ENCODE data around the gene FOXL1. TPM values are rescaled to one million over a fixed set of nuclear protein-coding genes. Genes with fewer than 3 reads are reported as not detected.

The FOXL1 gene
- polyA plus RNA-seq, 2 of the 4 experiments (the other 2 are of a cell fraction) = 0.48 to 0.70 TPM

- FAIRE-seq (no peak), ATAC-seq (no peak), DNase-seq (ENCODE audit: low read depth in 1 of 2, low spot score in 1 of 2) (no peak)
- Histone ChIP-seq H3K4me2 (no peak overlapping the region), H3K4me3 (no peak overlapping the region), H3K4me1 (peaks cover 11% of the 10 kb centered on the region; the same call in 1 of the 3 replicates), H3K9me3 (no peaks in the 10 kb centered on the region), H3K27ac (no peak overlapping the region)
- POLR2A ChIA-PET = no interaction called here
- 88% methylated on average over 12 of the region's 13 CpGs for WGBS (ENCODE audit: missing lambda C conversion rate)
- CTCF ChIA-PET = interaction anchor here (0.7 to 2.0 kb wide), 5 partner anchors 9 to 89 kb away, joined by 3 to 6 read pairs (median 3); no protein-coding TSS in a partner anchor
- TF ChIP-seq JUN (IDR thresholded peaks at IDR 0.05) = no peak
- no peak for TF ChIP-seq ZSCAN20 (CRISPR knock-in tag; IDR thresholded peaks at IDR 0.05)
- TF ChIP-seq HMGXB4 (CRISPR knock-in tag; IDR thresholded peaks at IDR 0.05; ENCODE audit: borderline replicate concordance) = no peak
- no peak for TF ChIP-seq SMC3 (IDR thresholded peaks at IDR 0.05)
These were observed 52.1 kb downstream of the FOXL1 start for GRCh38 chr16:86630471-86630870.

- ATAC-seq = peak; percentile 17 to 38; a peak in 2 of 6 replicates
- CTCF ChIA-PET = interaction anchor here (2.0 kb wide), 1 partner anchor 67 kb away, joined by 6 read pairs; no protein-coding TSS in a partner anchor
- Histone ChIP-seq H3K27ac (0 out of 6 replicates have a peak overlapping the region, but pooled peaks of 1 of the 2 experiments have one; percentile 10), H3K9me3 (no peaks in the 10 kb centered on the region), H3K4me1 (peaks cover 11% of the 10 kb centered on the region; the same call in 1 of the 3 replicates), H3K4me2 (0 out of 3 replicates have a peak overlapping the region, but pooled peaks have one; percentile 9), H3K4me3 (no peak overlapping the region)
- peak; percentile 24 for DNase-seq (ENCODE audit: low read depth in 1 of 2, low spot score in 1 of 2)
- POLR2A ChIA-PET = no interaction called here
- FAIRE-seq = no peak
- no peak for TF ChIP-seq PBX3 (IDR thresholded peaks at IDR 0.05)
- TF ChIP-seq HMGXB4 (CRISPR knock-in tag; IDR thresholded peaks at IDR 0.05; ENCODE audit: borderline replicate concordance) = no peak
- no peak for TF ChIP-seq HOXA7 (CRISPR knock-in tag; IDR thresholded peaks at IDR 0.05)
- no peak for TF ChIP-seq RNF2 (IDR thresholded peaks at IDR 0.05; ENCODE audit: borderline replicate concordance, low read depth)
- no peak for TF ChIP-seq TP53 (CRISPR knock-in tag; IDR thresholded peaks at IDR 0.05)
- TF ChIP-seq RAD21 (conservative IDR thresholded peaks at IDR 0.05 in 1 of 2, IDR thresholded peaks at IDR 0.05 in 1 of 2) = no peak
- no peak for TF ChIP-seq TFCP2L1 (CRISPR knock-in tag; IDR thresholded peaks at IDR 0.05)
- no peak for TF ChIP-seq RFX5 (IDR thresholded peaks at IDR 0.05)
- no peak for TF ChIP-seq HOXB5 (CRISPR knock-in tag; IDR thresholded peaks at IDR 0.05)
- no peak for TF ChIP-seq FOXS1 (CRISPR knock-in tag; IDR thresholded peaks at IDR 0.05)
- TF ChIP-seq FOSB (CRISPR knock-in tag; IDR thresholded peaks at IDR 0.05) = no peak
- TF ChIP-seq POLR2AphosphoS2 (conservative IDR thresholded peaks at IDR 0.05; ENCODE audit: low read length) = no peak
- no peak for TF ChIP-seq HOXB13 (CRISPR knock-in tag; IDR thresholded peaks at IDR 0.05; ENCODE audit: low read depth)
- TF ChIP-seq SMC3 (IDR thresholded peaks at IDR 0.05) = no peak
- no peak for TF ChIP-seq CEBPB (IDR thresholded peaks at IDR 0.05)
- no peak for TF ChIP-seq ZC3H11A (IDR thresholded peaks at IDR 0.05)
- TF ChIP-seq CHD2 (IDR thresholded peaks at IDR 0.05; ENCODE audit: low read length, partially characterized antibody) = no peak
- TF ChIP-seq HDAC2 (IDR thresholded peaks at IDR 0.05) = no peak
- TF ChIP-seq CHD4 (IDR thresholded peaks at IDR 0.05; ENCODE audit: borderline replicate concordance) = no peak
- WGBS (ENCODE audit: missing lambda C conversion rate) = 39% methylated on average over 9 of the region's 9 CpGs
These were observed 53.1 kb downstream of the FOXL1 start for GRCh38 chr16:86631444-86631843.

Other genes with a start within 250 kb of the FOXL1 start
- gene FOXF1, start 68.0 kb upstream of the FOXL1 start, polyA plus RNA-seq (2011; rRNA removed) = not detected in 2 replicates
- gene FOXF1, start 68.0 kb upstream of the FOXL1 start, polyA plus RNA-seq (2017; fragmentation: RNase III; extraction: RNeasy Plus Mini Kit Qiagen cat#74134 plus additional on column Dnase treatment) = not detected in 3 replicates
- 14.9 and 16.9 TPM in 2 replicates for gene MTHFSD, start 23.3 kb upstream of the FOXL1 start, polyA plus RNA-seq (2011; rRNA removed)
- 12.8 to 13.1 TPM (median 12.9 TPM) in 3 replicates for gene MTHFSD, start 23.3 kb upstream of the FOXL1 start, polyA plus RNA-seq (2017; fragmentation: RNase III; extraction: RNeasy Plus Mini Kit Qiagen cat#74134 plus additional on column Dnase treatment)
- gene FOXC2, start 11.7 kb upstream of the FOXL1 start, polyA plus RNA-seq (2011; rRNA removed) = 0.06 and 0.09 TPM in 2 replicates
- gene FOXC2, start 11.7 kb upstream of the FOXL1 start, polyA plus RNA-seq (2017; fragmentation: RNase III; extraction: RNeasy Plus Mini Kit Qiagen cat#74134 plus additional on column Dnase treatment) = 0.28 to 0.46 TPM (median 0.42 TPM) in 3 replicates